Smooth muscle cell of the brain vasculature (primary cell): Measurements from ENCODE around the gene PNKP.

Source experiments
- DNase-seq: peaks from one replicate; pipeline ENCODE4 v3.0.0-alpha.2; 2012; ENCODE audit warnings: low read depth, low spot score

Gene PNKP

DNA sequence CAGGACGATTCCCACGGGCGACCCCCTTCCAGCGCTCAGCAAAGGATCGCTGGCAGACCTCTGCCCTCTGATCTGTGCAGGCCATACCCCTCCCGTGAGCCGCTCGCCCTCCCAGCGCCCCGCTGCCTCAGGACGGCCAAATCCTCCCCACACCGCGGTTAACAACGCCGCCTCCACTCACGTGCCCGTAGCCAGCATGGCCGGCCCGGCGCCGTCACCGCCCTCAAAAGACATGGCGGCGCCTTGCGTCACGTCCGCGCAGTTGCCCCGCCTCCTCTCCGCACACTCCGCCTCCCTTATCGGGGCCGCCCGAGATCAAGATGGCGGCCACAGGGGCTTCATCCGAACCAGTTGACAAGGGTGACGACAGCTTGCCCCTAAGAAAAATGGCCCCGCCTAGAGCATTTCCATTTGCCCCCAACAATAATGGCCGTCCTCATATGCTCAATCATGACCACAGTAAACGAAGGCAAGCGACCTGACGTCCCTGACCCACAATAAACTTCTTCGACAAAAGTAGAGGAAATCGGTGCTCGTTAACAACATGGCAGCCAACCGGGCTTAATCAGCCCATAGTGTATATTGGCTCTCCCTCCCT is 9.1 kb upstream of the PNKP start:
- DNase-seq: peak; percentile 98

DNA sequence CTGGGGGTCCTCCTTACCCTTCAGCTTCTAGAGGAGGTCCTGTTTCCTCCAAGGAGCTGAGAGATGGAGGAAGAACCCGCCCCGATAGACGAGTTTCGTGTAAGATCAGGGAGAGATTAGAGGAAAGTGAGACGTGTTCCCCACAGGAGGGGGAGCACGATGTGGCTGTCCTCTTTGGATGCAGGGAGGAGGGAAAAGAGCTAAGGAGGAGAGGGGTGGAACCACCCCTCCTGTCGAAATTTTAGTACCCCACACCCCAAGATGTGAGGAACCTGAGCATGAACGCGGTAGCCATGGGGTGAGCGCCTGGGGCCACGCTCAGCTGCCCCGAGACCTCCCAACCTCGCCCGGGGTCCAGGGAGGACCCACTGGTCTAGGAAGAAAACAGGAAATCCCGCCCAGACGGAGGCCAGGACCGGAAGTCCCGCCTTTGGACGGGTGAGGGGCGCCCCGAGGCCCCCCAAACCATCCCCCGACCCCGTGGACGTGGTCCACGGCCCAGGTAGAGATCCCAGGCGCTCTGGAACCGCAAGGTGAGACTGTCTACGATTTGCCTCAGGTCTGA is 8.6 kb upstream of the PNKP start:
- DNase-seq: no peak

DNA sequence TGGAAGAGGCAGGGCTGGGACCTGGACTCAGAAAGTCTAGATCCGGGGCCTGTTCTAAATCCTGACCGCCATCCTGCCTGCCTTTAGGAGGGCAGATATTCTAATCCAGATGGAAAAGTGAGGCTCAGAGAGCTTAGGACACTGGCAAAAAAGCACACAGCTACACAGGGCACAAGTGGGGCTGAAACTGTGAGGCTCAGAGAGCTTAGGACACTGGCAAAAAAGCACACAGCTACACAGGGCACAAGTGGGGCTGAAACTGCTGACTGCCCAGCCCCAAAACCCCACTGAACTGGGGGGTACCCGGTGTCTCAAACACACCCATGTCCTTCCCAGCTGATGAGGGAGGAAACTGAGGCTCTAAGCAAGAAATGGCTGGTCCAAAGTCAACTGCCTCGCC is 7.8 kb upstream of the PNKP start:
- DNase-seq: no peak

DNA sequence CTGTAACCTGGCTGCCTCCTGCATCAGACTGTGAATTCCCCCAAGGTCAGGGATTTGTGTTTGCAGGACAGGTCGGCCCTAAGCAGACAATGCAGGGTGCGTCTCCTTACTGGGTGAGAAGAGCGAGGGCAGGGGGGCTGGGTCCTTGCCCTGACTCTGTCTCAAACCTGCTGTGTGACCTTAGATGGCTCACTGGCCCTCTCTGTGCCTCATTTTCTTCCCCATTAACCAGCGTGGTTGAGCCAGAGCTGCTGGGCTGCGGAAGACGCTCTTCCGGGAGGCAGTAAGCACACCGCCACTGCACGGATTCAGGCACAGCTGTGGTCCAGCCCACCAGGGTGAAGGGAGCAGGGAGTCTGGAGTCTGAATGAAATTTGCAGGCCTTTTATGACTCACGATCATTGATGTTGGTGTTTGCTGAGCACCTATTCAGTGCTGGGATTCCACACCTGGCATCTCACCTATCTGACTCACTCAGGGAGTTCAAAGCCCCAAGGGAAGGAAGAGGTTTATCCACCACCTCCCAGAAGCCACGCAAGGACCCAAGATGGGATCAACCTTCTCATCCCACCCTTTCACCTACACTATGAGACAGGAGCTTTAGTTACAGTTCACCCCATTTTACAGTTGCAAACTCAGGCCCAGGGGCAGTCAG is 7.3 kb upstream of the PNKP start:
- no peak for DNase-seq

DNA sequence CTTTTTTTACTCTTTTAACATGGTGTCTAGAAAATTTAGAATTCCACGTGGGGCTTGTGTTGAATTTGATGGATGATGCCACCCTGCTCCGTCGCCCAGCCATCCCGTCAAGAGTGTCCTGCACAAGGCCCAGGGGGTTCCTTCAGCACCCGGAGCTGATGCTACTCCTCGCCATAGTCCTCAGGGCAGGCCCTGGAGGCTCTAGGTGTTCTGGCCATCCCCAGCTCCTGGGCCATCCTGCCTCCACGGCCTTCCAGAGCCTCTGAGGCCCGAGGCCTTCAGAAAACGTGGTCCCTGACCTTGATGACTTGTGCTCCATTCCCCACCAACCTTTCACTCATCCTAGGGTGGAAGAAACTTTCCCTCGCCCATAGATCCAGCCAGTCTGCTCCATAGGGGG is 6.5 kb upstream of the PNKP start:
- DNase-seq: no peak

DNA sequence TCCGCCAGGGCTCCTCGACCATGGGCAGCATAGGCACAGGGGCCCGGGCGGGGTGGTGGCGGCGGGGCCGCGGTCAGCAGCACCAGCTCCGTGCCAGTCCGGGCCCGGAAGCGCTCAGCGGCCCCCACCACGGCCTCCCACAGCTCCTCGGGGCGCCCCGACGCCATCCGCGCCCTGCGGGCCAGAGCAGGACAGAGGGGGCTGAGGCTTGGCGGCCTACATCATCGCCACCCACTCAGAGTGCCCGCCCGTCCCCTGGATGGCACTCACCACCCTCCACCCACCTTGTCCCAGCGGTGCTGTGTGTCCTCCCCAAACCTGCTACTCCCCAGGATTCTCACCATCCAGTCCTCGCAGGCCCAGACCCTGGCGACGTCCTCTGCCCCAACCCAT is 5.7 kb upstream of the PNKP start:
- DNase-seq: no peak

DNA sequence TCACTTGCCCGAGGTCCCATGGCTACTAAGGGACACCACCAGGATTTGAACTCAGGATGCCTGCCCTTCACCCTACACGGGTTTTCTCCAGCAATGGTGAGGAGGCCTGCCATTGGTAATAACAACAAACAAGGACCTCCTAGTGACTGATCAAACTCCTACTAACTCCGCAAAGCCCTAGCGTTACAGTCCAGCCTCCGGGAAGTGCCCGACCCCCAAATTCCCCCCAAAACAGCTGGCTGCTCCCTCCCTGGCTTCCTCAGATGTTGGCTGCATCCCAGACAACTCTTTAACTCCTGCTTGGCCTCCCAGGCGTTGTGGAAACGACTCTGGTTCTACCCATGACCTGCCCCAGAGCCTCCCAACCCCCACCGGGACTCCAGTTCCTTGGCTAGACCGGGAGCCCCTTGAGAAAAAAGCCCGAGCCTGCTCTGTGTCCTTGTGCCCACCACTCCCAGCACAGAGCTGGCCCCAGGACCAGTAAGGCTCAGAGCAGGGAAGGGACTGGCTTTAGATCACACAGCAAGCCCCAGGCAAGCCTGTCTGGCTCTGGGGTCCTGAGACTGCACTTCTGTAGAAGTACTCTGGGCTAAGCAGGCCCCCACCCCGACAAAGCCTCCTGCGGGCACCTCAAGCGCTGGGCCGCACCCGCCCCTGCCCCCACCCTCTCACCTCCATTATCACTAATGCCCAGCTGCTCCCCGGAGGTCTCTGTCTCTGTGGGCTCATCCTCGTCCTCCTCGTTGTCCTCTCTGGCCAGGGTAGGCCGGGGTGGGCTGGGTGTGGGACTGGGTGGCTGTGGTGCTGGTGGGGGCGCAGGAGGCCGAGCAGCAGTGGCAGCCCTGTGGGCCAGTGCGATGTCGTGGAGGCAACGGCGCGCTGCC is 5.1 kb upstream of the PNKP start:
- no peak for DNase-seq

DNA sequence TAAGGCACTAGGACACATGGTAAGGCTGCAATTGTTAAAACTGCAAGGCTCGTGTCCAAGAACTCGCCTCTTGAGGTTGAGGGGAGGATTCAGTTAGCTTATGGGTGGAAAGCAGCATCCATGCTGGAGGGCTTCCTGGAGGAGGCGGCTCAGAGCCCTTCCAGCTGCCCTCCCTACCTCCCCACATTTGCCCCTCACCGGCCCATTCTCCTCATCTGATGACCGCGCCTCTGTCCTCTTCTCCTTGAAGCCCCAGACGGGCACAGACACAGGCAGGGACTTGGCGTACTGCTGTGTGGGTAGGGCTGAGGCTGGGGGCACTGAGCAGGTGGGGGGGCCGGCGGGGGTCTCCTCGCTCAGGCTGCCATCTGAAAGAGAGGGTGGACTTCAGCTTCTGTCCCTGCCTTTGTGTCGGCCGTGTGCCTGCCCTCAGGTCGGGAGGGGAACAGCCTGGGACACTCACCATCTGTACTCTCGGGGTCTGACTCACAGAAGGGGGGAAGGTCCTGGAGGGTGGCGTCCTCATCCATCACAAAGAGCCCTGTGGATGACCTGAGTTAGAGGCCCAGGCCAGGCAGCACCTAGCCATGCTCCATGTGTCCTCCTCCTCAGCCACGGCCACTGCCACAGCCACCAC is 4.1 kb upstream of the PNKP start:
- DNase-seq: no peak

DNA sequence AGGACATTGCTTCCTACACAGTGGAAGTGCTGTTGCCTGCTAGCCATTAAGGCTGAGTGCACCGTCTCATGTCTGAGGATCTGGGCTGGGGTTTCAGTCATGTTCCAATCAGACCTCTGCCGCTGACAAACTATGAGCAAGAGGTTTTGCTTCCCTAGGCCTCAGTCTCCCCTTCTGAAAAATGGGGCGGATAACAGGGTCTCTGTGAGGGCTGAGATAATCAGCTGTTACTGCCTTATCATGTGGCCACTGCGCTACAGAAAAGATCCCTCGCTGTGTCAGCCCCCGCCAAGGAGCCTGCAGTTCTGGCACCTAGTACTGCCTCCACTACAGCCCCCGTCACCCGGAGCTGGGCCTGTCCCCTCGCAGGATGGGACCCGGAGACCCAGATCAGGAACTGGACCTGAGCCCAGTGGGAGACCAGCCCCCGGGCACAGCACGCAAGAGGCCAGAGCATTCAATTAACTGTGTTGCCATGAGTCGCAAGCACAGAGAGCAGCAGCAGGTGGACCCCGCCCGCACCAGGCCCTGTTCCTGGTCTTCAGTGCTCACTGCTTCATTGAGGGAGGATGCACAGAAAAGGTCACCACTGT is 3.0 kb upstream of the PNKP start:
- DNase-seq: no peak

DNA sequence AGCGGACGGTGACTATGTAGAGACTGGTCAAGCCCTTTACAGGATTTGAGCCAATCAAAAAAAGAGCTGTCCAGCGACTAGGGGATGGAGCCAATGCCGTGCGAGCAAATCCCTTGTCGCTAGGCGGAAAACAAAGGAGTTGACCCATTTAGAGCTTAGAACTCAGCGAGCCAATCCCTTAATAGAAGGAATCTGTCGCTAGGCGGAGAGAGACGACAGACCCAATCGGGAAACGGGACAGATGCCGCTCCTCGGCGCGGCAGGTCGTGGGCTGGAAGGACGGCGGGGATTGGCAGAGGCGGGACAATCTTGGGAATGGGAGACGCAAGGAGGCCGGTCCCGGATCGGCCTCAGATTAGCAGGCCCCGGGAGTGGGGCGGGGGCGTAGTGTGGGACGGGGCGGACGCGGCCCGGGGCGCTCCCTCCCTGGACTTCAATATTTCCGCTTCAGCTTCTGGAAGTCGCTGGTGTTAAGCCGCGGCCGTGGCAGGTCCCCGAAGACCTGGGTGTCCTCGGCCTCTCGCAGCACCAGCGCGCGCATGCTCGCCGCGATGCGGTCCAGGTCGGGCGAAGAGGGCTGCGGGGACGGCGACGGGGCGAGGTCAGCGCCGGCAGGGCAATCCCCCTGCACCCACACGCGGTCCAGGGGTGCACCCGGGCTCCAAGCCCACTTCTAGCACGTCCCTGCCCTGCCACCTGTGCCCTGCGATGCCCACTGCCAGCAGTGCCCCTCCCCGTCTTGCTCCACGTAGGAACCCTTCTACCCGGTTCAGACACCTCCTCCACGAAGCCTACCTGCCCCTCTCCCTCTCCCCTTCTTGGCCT is 2.3 kb upstream of the PNKP start:
- DNase-seq: peak; percentile 99

DNA sequence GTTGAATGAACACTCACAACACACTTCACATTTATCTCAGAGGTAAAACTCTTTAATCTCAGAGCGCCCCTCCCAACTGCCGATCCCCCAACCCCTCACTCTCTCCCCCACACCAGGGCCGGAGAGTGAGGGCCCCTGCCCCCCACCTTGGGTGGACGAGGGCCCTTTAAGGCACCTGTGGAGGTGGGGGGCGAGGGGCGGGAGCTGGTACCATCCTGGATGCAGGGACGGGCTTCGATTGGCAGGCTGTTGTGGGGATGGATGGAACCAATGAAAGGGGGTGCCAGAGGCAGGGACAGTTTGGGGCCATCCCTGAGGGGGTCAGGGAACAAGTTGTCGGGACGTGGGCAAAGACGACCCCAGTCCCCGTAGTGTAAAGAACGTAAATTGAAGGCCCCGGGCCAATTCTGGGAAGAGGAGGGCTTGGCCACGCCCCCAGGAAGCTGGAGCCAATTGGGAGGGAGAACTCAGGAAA is 1.7 kb upstream of the PNKP start:
- DNase-seq: no peak

DNA sequence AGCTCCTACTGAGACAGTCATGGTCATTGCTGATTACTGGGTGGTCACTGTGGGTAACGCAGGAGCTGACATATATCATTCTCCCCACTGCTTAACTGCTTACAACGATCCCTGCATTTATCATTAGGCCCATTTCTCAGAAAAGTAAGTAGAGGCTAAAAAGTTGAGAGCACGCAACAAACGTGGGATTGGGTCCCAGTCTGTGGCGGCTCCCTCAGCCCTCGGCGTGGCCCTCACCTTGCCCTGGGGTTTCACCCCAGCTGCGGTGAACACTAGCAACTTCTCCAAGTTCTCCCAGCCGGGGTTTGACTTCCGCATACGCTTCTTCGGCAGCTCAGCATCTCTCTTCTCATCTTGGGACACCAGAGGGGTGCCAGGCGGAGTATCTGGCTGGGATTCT is 2.5 kb downstream of the PNKP start:
- DNase-seq: no peak

DNA sequence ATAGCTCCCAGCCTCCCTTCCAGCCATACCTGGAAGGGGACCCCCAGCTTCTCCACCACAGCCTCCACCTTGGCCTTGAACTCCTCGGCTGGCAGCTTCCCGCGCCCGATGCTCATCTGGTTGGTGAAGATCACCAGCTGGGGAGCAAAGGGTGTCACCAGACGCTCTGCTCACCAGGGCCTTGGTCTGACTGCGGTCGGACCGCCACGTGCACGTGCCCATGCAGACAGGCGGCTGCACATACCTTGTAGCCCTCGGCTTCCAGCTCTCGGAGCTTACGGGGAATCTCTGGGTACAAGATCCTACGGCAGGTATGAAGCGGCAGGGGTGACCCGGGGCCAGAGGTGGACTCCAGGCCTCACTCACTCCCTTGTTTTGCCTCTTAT is 3.4 kb downstream of the PNKP start:
- no peak for DNase-seq

DNA sequence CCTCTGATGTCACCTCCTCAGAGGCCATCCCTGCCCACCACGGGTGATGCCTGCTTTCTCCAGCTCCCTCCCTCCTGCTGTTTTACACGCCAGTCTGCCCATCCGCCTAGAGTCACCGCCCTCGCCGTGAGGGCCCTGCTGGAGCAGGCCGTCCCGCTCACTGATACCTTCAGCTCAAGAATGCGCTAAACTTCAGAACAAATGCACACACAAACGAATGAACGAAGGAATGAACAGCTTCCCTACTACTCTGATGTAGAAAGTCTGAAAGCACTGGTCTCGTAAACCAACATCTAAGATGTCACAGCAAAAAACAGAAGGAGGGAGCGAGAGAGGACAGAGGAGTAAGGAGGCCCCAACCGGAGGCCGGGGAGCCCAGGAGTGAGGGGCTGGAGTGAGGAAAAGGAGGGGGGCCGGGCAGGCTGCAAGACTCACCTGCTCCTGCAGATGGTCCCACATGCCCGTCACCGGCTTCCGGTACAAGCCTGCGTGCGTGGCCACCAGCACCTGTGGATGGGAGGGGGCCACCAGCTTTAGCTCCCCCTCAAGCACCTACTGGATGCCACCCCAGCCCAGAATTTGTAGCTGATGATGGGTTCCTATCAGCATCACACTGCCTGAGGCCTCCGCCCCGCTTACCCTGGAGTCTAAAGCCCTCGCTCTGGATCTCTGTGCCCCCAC is 4.0 kb downstream of the PNKP start:
- DNase-seq: no peak

DNA sequence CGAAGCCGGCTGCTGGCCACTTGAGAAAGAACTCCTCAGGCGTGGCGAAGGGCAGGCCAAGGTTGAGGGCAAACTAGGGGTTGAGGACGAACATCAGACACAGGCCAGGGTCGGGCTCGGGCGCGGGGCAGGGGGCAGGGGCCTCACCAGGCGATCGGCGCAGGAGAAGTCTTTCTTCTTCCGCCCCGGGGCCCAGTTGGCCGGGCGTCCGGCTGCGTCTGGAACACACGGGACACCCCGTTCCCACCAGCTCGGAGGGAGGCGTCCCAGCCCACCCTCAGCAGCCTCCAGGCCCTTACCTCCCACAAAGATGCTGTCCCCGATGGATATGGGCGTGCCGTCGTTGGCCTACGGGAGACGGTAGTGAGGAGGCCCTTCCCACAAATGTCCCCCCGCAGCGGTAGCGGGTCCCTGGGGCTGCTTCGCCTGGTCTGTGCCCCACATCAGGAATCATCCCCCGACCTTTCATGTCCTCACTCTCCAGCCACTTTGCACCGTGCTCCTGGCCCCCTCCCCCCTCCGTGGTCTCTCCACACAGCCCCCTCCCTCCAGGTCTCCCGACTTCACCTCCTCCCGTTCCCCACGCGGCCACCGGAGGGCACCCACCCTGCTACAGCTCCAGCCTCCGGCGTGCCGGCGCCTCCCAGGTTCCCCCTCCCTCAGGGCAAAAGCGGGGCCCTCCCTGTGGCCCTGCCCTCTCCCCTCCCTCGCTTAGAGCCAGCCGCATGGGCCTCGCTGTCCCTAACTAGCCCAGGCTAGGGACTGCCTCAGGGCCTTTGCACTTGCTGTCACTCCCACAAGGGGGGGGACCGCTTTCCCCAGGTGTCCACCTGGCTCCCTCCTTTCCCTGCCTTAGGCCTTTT is 4.8 kb downstream of the PNKP start:
- no peak for DNase-seq

DNA sequence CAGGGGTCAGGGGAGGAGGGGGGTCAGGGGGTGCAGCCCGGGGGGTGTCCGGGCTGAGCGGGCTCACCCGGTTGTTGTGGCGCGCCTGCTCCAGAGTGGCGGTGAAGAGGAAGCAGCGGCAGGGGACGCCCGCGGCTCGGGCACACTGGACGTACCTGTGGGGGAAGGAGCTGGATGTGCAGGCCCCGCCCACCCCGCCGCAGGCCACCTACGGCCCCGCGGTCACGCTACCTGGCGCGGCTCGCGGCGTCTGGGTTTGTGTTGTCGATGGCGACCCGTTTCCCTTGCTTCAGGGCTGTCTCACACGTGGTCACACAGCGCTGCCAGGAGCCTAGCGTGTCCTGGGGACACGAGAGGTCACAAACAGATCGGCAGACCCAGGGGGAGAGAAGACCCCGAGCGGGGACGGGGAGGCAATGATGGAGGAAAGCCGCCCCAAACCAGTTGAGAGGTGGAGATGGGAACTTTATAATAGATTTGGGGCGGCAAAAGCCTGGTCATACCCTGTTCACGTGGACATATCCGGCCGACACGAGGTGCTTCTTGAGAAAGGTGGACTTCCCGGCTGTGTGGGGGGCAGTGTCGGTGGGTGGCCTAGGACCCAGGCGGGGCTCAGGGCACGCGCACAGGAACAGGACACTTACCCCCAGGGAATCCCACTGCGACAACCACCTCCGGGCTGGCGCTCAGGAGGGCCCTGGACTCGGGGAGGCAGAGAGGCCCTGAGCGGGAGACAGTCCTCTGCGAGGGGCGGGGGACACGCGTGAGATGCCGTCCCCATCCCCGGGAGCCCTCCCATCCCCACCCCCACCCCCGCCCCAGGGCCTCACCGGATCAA is 5.6 kb downstream of the PNKP start:
- DNase-seq: no peak

DNA sequence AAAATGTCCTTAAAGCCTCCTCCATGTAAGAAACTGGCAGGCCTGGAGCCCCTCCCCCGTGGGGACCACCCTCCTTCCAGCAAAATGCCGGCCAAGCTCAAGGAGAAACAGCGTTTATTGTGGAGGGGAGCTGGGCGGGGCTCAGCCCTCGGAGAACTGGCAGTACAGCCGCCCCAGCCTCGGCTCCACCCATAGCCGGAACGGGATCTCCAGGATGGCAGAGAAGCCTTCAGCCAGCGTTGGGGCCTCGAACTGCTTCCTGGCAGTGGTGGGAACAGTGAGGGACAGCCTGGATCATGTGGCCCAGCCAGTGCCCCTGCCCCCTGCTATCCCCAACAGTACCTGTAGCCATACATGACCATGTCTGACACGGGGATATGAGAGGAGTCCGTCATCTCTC is 6.3 kb downstream of the PNKP start:
- no peak for DNase-seq
